Lower leg skin (tissue), 4 donors: Measurements from ENCODE around the gene SPPL2B. TPM values are rescaled to one million over a fixed set of nuclear protein-coding genes. Genes with fewer than 3 reads are reported as not detected.

ENCODE experiments used
- DNase-seq, 2 donors: peaks; one replicate each; pipeline ENCODE4 v3.0.0-alpha.2; 2019; ENCODE audit warnings: low spot score in 2 of 2
- H3K4me3 ChIP-seq: fragments of 200-600 bp; sonication (generic); 2 replicates; pipeline ENCODE4 v1.5.1; 2017; ENCODE audit warnings: mild to moderate bottlenecking, low read depth; ENCODE audit not compliant: poor library complexity, severe bottlenecking
- POLR2A ChIP-seq, 2 donors: fragments of 450-650 bp; IDR thresholded peaks; one replicate each; pipeline ENCODE4 v1.6.1; 2016 to 2017; ENCODE audit warnings: antibody characterized with exemption in 2 of 2, mild to moderate bottlenecking in 1 of 2, moderate library complexity in 1 of 2
- WGBS, 2 donors: methylation state at CpG; one replicate each; pipeline ENCODE4 v1.1.5; 2018; 5-methylcytosine and 5-hydroxymethylcytosine counted together
- intact Hi-C: fragments of 100-400 bp; cut with DNase I; formaldehyde crosslinking; loops from one replicate; pipeline ENCODE4 v1.15.0; 2023; ENCODE audit warnings: low total_unique reads
- total RNA-seq, 4 donors: library from RNA; depleted of rRNA; stranded (reverse); fragments of >200 nt; gene quantifications; one replicate each; pipeline ENCODE4 v1.1.0, GENCODE V29; 2016
- TF ChIP-seq, protein P1 (sequence below), 3 donors: fragments of 450-650 bp; IDR thresholded peaks; one replicate each; pipeline ENCODE4 v1.5.1; 2016; ENCODE audit warnings: antibody characterized with exemption in 3 of 3, mild to moderate bottlenecking in 3 of 3, moderate library complexity in 2 of 3

The SPPL2B gene
- total RNA-seq, 4 donors from 2014 or later = 36.1 to 84.7 (median 51.0) TPM

DNA sequence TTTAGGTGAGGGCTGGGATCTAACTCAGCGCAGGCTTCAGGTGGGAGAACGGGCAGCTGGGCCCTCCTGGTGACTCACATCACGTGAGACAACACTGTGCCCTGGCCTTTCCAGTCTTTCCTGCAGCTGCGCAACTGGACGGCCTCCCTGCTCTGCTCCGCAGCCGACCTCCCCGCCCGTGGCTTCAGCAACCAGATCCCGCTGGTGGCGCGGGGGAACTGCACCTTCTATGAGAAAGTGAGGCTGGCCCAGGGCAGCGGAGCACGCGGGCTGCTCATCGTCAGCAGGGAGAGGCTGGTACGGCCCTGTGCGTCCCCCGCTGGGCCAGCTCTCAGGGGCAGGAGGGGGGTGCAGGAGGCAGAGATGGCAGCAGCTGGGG, 8.8 kb downstream of the SPPL2B start:
- WGBS, 2 donors = 78 to 89% methylated on average over 18 of the region's 19 CpGs
- DNase-seq = no peak
- TF ChIP-seq, protein P1, sequence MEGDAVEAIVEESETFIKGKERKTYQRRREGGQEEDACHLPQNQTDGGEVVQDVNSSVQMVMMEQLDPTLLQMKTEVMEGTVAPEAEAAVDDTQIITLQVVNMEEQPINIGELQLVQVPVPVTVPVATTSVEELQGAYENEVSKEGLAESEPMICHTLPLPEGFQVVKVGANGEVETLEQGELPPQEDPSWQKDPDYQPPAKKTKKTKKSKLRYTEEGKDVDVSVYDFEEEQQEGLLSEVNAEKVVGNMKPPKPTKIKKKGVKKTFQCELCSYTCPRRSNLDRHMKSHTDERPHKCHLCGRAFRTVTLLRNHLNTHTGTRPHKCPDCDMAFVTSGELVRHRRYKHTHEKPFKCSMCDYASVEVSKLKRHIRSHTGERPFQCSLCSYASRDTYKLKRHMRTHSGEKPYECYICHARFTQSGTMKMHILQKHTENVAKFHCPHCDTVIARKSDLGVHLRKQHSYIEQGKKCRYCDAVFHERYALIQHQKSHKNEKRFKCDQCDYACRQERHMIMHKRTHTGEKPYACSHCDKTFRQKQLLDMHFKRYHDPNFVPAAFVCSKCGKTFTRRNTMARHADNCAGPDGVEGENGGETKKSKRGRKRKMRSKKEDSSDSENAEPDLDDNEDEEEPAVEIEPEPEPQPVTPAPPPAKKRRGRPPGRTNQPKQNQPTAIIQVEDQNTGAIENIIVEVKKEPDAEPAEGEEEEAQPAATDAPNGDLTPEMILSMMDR (IDR thresholded peaks at IDR 0.05) = no peak
- no peak for TF ChIP-seq POLR2A (IDR thresholded peaks at IDR 0.05)

DNA sequence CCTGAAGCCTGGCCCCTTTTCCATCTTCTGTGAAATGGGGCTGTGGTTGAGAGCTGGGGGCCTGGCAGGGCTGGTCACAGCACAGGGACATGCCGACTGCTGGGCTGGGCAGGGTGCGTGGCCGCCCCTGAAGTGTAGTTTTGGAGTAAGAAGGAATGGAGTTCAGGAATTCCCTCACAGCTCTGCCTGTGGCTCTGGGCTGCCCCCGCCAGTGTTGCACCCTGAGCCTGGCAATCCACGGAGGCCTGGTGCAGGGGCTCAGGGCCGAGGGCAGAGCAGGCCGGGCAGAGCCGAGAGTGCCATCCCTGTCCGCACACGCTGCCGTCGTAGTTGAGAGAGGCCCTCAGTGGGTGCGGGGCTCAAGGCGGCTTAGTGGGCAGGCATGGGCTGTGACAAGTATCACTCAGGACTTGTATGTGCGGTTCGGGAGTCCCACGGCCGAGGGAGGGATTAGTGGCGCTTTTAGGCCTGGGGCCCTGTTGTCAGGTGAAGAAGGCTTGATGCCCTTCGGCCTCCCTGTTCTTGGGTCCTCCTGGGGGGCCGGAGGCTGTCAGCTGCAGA, 9.7 kb downstream of the SPPL2B start:
- WGBS, 2 donors = 94 to 95% methylated on average over 18 to 21 of the region's 21 CpGs
- intact Hi-C loops = no loop called here
- DNase-seq = no peak
- no peak overlapping the region for H3K4me3 ChIP-seq
- TF ChIP-seq, protein P1 (IDR thresholded peaks at IDR 0.05) = no peak
- TF ChIP-seq POLR2A (IDR thresholded peaks at IDR 0.05) = no peak

More for the DNA sequence above, 8.8 kb downstream of the SPPL2B start:
- no peak overlapping the region for H3K4me3 ChIP-seq
- intact Hi-C loops = no loop called here

DNA sequence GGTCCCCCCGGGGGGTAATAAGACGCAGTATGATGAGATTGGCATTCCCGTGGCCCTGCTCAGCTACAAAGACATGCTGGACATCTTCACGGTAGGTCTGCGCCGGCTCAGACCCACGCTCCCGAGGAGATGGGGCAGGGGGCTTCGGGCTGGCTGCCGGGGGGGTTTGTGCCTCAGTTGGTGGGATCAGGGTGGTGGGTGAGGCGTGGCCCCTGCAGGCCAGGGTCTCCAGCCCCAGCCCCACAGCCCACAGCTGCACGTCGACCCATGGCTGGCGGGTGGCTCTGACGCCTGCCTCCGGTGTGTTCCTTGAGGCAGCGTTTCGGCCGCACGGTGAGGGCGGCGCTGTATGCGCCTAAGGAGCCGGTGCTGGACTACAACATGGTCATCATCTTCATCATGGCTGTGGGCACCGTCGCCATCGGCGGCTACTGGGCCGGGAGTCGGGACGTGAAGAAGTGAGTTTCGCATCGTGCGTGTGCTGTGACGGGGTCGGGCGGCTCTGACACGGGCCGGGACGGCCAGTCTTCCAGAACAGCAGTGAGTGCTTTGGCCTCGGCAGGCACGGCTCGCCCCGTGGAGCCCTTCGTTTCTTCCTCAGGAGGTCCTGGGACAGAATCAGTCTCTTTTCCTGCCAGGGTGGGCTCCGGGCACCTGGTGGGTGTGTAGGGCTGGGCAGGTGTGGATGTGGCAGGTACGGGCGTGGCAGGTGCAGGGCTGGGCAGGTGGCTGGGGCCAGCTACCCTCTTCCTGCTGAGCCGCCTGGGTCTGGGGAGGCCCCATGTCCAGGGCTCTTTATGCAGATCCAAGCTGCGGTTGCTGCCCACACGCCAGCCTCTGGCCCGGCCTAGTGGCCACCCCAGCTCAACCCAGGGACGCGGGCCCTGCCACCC, 10.5 kb downstream of the SPPL2B start:
- WGBS, 2 donors = 93 to 97% methylated on average over 39 to 54 of the region's 54 CpGs
- no peak for DNase-seq
- TF ChIP-seq, protein P1 (IDR thresholded peaks at IDR 0.05) = no peak
- TF ChIP-seq POLR2A (IDR thresholded peaks at IDR 0.05) = no peak
- intact Hi-C loops = no loop called here
- H3K4me3 ChIP-seq = no peak overlapping the region

DNA sequence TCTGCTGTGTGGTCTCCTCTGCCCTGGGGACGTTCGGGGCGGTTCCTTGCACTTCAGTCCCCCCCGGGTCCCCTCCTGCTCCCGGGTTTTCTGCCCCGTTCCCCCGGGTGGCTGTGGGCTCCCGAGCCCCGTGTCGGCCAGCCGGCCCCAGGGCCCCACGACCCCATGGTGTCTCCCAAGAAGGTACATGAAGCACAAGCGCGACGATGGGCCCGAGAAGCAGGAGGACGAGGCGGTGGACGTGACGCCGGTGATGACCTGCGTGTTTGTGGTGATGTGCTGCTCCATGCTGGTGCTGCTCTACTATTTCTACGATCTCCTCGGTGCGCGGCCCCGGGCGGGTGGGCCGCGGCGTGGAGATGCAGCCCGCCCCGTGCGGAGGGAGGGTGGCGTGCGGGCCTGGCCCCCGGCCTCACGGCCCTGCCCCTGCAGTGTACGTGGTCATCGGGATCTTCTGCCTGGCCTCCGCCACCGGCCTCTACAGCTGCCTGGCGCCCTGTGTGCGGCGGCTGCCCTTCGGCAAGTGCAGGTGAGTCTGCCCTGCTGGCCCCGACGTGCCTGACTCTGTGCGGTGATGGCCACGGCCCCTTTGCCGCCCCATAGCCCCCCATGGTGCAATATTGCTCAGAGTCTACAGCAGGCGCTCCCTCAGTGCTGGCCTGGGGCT, 11.3 kb downstream of the SPPL2B start:
- no peak for DNase-seq
- 92 to 95% methylated on average over 42 to 49 of the region's 52 CpGs for WGBS, 2 donors
- no peak for TF ChIP-seq POLR2A (IDR thresholded peaks at IDR 0.05)

DNA sequence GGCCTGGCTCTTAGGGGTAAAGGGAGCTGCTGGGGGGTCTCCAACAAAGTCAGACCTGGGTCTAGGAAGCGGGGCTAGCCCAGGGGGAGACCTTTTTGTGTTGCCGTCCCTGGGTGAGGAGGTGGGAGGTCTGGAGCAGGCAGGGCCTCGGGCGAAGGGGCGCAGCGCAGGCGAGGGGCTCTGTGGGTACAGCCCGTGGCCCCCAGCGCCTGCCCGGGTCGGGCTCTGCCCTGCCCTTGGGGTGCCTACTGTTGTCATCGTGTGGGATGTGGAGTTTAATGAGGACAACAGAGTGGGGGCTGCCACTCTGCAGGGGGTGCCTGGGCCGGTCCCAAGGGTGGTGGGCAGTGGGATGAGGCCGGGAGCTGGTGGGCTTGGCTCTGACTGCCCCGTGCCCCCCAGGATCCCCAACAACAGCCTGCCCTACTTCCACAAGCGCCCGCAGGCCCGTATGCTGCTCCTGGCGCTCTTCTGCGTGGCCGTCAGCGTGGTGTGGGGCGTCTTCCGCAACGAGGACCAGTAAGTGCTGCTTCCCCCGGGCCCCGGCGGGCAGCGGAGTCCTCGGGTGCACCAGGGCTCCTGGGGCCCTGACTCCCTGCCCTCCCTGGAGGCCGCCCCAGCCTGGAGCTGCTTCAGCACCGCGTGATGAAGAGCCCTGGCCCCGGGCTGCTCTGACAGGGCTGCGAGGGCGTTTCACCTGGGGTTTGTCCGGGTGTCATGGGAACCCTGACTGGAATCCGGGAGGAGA, 12.2 kb downstream of the SPPL2B start:
- intact Hi-C loops = no loop called here
- 84 to 89% methylated on average over 28 to 38 of the region's 38 CpGs for WGBS, 2 donors
- TF ChIP-seq POLR2A (IDR thresholded peaks at IDR 0.05) = no peak
- TF ChIP-seq, protein P1 (IDR thresholded peaks at IDR 0.05) = no peak
- no peak overlapping the region for H3K4me3 ChIP-seq
- no peak for DNase-seq

More for the DNA sequence above, 11.3 kb downstream of the SPPL2B start:
- intact Hi-C loops = no loop called here
- no peak overlapping the region for H3K4me3 ChIP-seq
